Measurements from ENCODE around the gene LYPD3. TPM values are rescaled to one million over a fixed set of nuclear protein-coding genes. Genes with fewer than 3 reads are reported as not detected.

LYPD3 gene
- polyA plus RNA-seq, 3 donors = 0.24 to 22.9 (median 0.48) TPM

DNA sequence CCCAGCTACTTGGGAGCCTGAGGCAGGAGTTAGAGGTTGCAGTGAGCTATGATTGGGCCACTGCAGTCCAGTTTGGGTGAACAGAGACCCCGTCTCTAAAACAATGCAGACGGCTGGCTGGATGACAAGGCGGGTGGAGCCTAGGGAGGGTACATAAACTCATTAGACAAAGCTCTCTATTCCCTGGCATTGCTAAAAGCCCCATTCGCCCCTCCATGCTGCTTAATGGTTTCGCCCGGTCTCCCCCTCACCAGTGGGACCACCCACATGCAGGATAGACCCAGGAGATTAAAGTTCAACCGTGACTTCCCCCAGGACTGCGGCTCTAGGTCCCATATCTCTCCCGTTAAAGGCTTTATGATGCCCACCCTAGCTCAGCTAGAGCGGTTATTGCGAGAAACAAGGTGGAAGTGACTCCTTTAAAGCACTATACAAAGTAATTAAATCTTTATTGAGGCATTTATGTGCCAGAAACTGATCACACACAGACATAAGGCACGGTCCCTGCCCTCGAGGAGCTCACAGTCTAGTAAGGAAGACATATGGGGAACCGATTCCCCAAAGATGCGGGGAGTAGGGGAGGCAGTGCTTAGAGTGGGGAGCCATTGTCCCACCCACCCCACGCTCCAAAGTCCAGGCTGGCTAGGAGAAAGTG is 4.9 kb downstream of the LYPD3 start:
- Mint-ChIP-seq H3K27ac (peak overlapping the region in 1 of 7 donors; percentile 28), H3K36me3 (peaks cover 3% of the 10 kb centered on the region in 2 donors), H3K4me3 (no peak overlapping the region), H3K27me3 (ENCODE audit: low read depth in 3 of 3) (peaks cover 8 to 19% (median 9%) of the 10 kb centered on the region in 3 donors), H3K9me3 (peaks cover 0 to under 1% (median 0%) of the 10 kb centered on the region in 7 donors), H3K4me1 (peaks cover 34% of the 10 kb centered on the region)
- Histone ChIP-seq H3K27me3 (ENCODE audit: control insufficient read depth in 2 of 2, insufficient read depth in 2 of 2, low read length in 2 of 2) (no peaks in the 10 kb centered on the region), H3K36me3 (replicated peaks in 1 of 2; ENCODE audit: control insufficient read depth in 1 of 2, insufficient read depth in 2 of 2, low read length in 2 of 2) (no peaks in the 10 kb centered on the region), H3K27ac (ENCODE audit: low read depth in 1 of 2, low read length in 2 of 2) (no peak overlapping the region), H4K20me1 (ENCODE audit: insufficient read depth, low read length) (no peaks in the 10 kb centered on the region), H3K9ac (ENCODE audit: insufficient read depth, low read length, poor library complexity, severe bottlenecking) (no peak overlapping the region), H3K4me3 (replicated peaks in 1 of 3; ENCODE audit: low read depth in 2 of 3, low read length in 3 of 3) (no peak overlapping the region), H3K9me3 (replicated peaks in 1 of 2; ENCODE audit: control insufficient read depth in 1 of 2, insufficient read depth in 1 of 2, low read length in 2 of 2) (no peaks in the 10 kb centered on the region), H2AFZ (ENCODE audit: insufficient read depth, low read depth, low read length, poor library complexity, severe bottlenecking) (no peak overlapping the region), H3K79me2 (ENCODE audit: insufficient read depth, low read length) (no peaks in the 10 kb centered on the region), H3K4me2 (replicated peaks; ENCODE audit: extremely low read depth, low read length, poor library complexity, severe bottlenecking) (no peak overlapping the region), H3K4me1 (ENCODE audit: control insufficient read depth in 1 of 2, insufficient read depth in 2 of 2, low read length in 2 of 2) (peaks cover 30 to 35% of the 10 kb centered on the region in 2 donors)
- DNase-seq = no peak
- 93% methylated on average over 5 of the region's 16 CpGs for WGBS (ENCODE audit: insufficient coverage)
- TF ChIP-seq, protein P1, sequence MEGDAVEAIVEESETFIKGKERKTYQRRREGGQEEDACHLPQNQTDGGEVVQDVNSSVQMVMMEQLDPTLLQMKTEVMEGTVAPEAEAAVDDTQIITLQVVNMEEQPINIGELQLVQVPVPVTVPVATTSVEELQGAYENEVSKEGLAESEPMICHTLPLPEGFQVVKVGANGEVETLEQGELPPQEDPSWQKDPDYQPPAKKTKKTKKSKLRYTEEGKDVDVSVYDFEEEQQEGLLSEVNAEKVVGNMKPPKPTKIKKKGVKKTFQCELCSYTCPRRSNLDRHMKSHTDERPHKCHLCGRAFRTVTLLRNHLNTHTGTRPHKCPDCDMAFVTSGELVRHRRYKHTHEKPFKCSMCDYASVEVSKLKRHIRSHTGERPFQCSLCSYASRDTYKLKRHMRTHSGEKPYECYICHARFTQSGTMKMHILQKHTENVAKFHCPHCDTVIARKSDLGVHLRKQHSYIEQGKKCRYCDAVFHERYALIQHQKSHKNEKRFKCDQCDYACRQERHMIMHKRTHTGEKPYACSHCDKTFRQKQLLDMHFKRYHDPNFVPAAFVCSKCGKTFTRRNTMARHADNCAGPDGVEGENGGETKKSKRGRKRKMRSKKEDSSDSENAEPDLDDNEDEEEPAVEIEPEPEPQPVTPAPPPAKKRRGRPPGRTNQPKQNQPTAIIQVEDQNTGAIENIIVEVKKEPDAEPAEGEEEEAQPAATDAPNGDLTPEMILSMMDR (IDR thresholded peaks at IDR 0.05) = no peak
- intact Hi-C loops (cut with micrococcal nuclease) = no loop called here

DNA sequence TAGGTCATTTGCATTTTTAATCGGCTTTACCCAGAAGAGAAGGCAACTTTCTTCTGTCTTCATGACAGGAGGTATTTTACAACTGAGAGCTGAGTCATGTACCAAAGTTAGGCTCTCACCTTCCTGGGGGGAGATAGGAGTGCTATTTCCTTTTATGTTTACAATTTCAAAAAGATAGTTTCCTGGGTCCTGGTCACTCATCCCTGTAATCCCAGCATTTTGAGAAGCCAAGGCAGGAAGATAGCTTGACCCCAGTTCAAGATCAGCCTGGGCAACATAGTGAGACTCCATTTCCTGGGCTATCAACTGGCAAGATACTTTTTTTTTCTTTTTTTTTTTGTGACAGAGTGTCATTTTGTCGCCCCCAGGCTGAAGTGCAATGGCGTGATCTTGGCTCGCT is 7.6 kb downstream of the LYPD3 start:
- Histone ChIP-seq H3K9ac (ENCODE audit: insufficient read depth, low read length, poor library complexity, severe bottlenecking) (no peak overlapping the region), H3K36me3 (replicated peaks in 1 of 2; ENCODE audit: control insufficient read depth in 1 of 2, insufficient read depth in 2 of 2, low read length in 2 of 2) (no peaks in the 10 kb centered on the region), H3K4me1 (ENCODE audit: control insufficient read depth in 1 of 2, insufficient read depth in 2 of 2, low read length in 2 of 2) (peaks cover 21 to 24% of the 10 kb centered on the region in 2 donors), H3K4me3 (replicated peaks in 1 of 3; ENCODE audit: low read depth in 2 of 3, low read length in 3 of 3) (no peak overlapping the region), H3K4me2 (replicated peaks; ENCODE audit: extremely low read depth, low read length, poor library complexity, severe bottlenecking) (no peak overlapping the region), H2AFZ (ENCODE audit: insufficient read depth, low read depth, low read length, poor library complexity, severe bottlenecking) (no peak overlapping the region), H3K79me2 (ENCODE audit: insufficient read depth, low read length) (no peaks in the 10 kb centered on the region), H3K27me3 (ENCODE audit: control insufficient read depth in 2 of 2, insufficient read depth in 2 of 2, low read length in 2 of 2) (no peaks in the 10 kb centered on the region), H4K20me1 (ENCODE audit: insufficient read depth, low read length) (no peaks in the 10 kb centered on the region), H3K27ac (ENCODE audit: low read depth in 1 of 2, low read length in 2 of 2) (no peak overlapping the region), H3K9me3 (replicated peaks in 1 of 2; ENCODE audit: control insufficient read depth in 1 of 2, insufficient read depth in 1 of 2, low read length in 2 of 2) (peaks cover 0 to 1% of the 10 kb centered on the region in 2 donors)
- H3K36me3 Mint-ChIP-seq = peaks cover 3 to 4% of the 10 kb centered on the region in 2 donors
- H3K27ac Mint-ChIP-seq = no peak overlapping the region
- peaks cover 25% of the 10 kb centered on the region for H3K4me1 Mint-ChIP-seq
- DNase-seq = no peak
- 87% methylated on average over 4 of the region's 4 CpGs for WGBS (ENCODE audit: insufficient coverage)
- H3K9me3 Mint-ChIP-seq = peaks cover 0 to 2% (median under 1%) of the 10 kb centered on the region in 7 donors
- intact Hi-C loops (cut with micrococcal nuclease) = loop anchor here in 1 of 2 donors (10.0 kb wide), 1 partner anchor 347 kb away; the partner anchor contains the start of gene LYPD5
- H3K4me3 Mint-ChIP-seq = no peak overlapping the region
- H3K27me3 Mint-ChIP-seq (ENCODE audit: low read depth in 3 of 3) = peaks cover 3 to 11% (median 3%) of the 10 kb centered on the region in 3 donors
- TF ChIP-seq, protein P1 (IDR thresholded peaks at IDR 0.05) = no peak
